ENCODE results near the gene RAB6B. TPM values are rescaled to one million over a fixed set of nuclear protein-coding genes. Genes with fewer than 3 reads are reported as not detected.
A peak's percentile ranks its signal among the peaks of the same experiment; 100 is the strongest.

Gene RAB6B
- total RNA-seq, 1 donor from 2014 or later, result 0.37 TPM

GRCh38 chr3:133881939-133882825 lies 13.5 kb downstream of the RAB6B start:
- DNase-seq (ENCODE audit: low read depth), result no peak

- no peak for DNase-seq (ENCODE audit: low read depth)
Observed at GRCh38 chr3:133881492-133881891, 14.2 kb downstream of the RAB6B start.

- DNase-seq (ENCODE audit: low read depth), result no peak
Observed at GRCh38 chr3:133880886-133881455, 14.7 kb downstream of the RAB6B start.

GRCh38 chr3:133880287-133880686 lies 15.4 kb downstream of the RAB6B start:
- no peak for DNase-seq (ENCODE audit: low read depth)

GRCh38 chr3:133878518-133878917 lies 17.2 kb downstream of the RAB6B start:
- no peak for DNase-seq (ENCODE audit: low read depth)

- no peak for DNase-seq (ENCODE audit: low read depth)
Observed at GRCh38 chr3:133877221-133877620, 18.5 kb downstream of the RAB6B start.

GRCh38 chr3:133874761-133875438 lies 20.8 kb downstream of the RAB6B start:
- no peak for DNase-seq (ENCODE audit: low read depth)

- DNase-seq (ENCODE audit: low read depth), result no peak
Observed at GRCh38 chr3:133874344-133874743, 21.3 kb downstream of the RAB6B start.

- no peak for DNase-seq (ENCODE audit: low read depth)
Observed at GRCh38 chr3:133872781-133873180, 22.9 kb downstream of the RAB6B start.

- no peak for DNase-seq (ENCODE audit: low read depth)
Observed at GRCh38 chr3:133872161-133872560, 23.5 kb downstream of the RAB6B start.

GRCh38 chr3:133871368-133872090 lies 24.2 kb downstream of the RAB6B start:
- no peak for DNase-seq (ENCODE audit: low read depth)

GRCh38 chr3:133870822-133871221 lies 24.9 kb downstream of the RAB6B start:
- no peak for DNase-seq (ENCODE audit: low read depth)

- no peak for DNase-seq (ENCODE audit: low read depth)
Observed at GRCh38 chr3:133869586-133869985, 26.1 kb downstream of the RAB6B start.

- DNase-seq (ENCODE audit: low read depth), result no peak
Observed at GRCh38 chr3:133868758-133869475, 26.8 kb downstream of the RAB6B start.

GRCh38 chr3:133868186-133868585 lies 27.5 kb downstream of the RAB6B start:
- peak; percentile 73 for DNase-seq (ENCODE audit: low read depth)

- no peak for DNase-seq (ENCODE audit: low read depth)
Observed at GRCh38 chr3:133866141-133866540, 29.5 kb downstream of the RAB6B start.

- DNase-seq (ENCODE audit: low read depth), result peak; percentile 22
Observed at GRCh38 chr3:133865136-133865855, 30.4 kb downstream of the RAB6B start.

GRCh38 chr3:133864616-133865015 lies 31.1 kb downstream of the RAB6B start:
- no peak for DNase-seq (ENCODE audit: low read depth)

- no peak for DNase-seq (ENCODE audit: low read depth)
Observed at GRCh38 chr3:133863911-133864310, 31.8 kb downstream of the RAB6B start.

GRCh38 chr3:133862161-133862560 lies 33.5 kb downstream of the RAB6B start:
- DNase-seq (ENCODE audit: low read depth), result no peak
